Pancreas (tissue), 10 donors: ENCODE measurements around the gene JKAMP. TPM values are rescaled to one million over a fixed set of nuclear protein-coding genes. Genes with fewer than 3 reads are reported as not detected.
A peak's percentile ranks its signal among the peaks of the same experiment; 100 is the strongest.

ENCODE experiments used
- ATAC-seq, 4 donors: fragments of 200-7000 bp; cut with Tn5 transposase; one replicate each; pipeline versions ENCODE4 v1.8.0 to v1.9.1; 2020; ENCODE audit warnings: mild to moderate bottlenecking in 4 of 4, moderate library complexity in 4 of 4
- DNase-seq, 6 donors: peaks; one replicate each; pipeline ENCODE4 v3.0.0-alpha.2; 2020
- FAIRE-seq: peaks from 2 replicates; lab custom pipeline; 2012; peaks lifted over from hg19 to GRCh38; lab: Jason Lieb, UNC
- H3K27ac ChIP-seq, 4 donors: fragments of 200-600 bp; sonication (generic); 1 replicate in 3 of 4; 2 replicates in 1 of 4; pipeline versions ENCODE4 v1.5.0 to v1.8.0; 2020
- H3K27me3 ChIP-seq, 4 donors: fragments of 200-600 bp; one replicate each; pipeline ENCODE4 v1.8.0; 2021
- H3K36me3 ChIP-seq, 3 donors: fragments of 200-600 bp; sonication (generic) in 1 of 3; one replicate each; pipeline versions ENCODE4 v1.5.0 to v1.8.0; 2020 to 2021
- H3K4me1 ChIP-seq, 3 donors: fragments of 200-600 bp; one replicate each; pipeline ENCODE4 v1.8.0; 2021
- H3K4me3 ChIP-seq, 4 donors: fragments of 200-600 bp; sonication (generic) in 2 of 4; one replicate each; pipeline versions ENCODE4 v1.5.0 to v1.8.0; 2020 to 2021
- H3K9me3 ChIP-seq, 4 donors: fragments of 200-600 bp; one replicate each; pipeline ENCODE4 v1.8.0; 2021
- WGBS, 2 donors: extraction: QIAGEN DNeasy Blood & Tissue Kit; methylation state at CpG; one replicate each; pipeline ENCODE4 v1.1.7; 2013; 5-methylcytosine and 5-hydroxymethylcytosine counted together
- intact Hi-C, 3 donors: fragments of 100-400 bp; cut with DNase I; formaldehyde crosslinking; loops; one replicate each; pipeline versions ENCODE4 v1.11.1 to v1.14.2; 2022
- polyA plus RNA-seq, 2 donors: library from polyadenylated mRNA; stranded (reverse); fragments of 200-250 nt; gene quantifications; one replicate each; pipeline ENCODE4 v1.2.3, GENCODE V29; 2013
- total RNA-seq, 6 donors: library from RNA; stranded (reverse); fragmentation: NEBNext Ultra II Directional in 4 of 6; extraction: Animal tissue kit (Norgen Biotek cat#: 25700) in 4 of 6; gene quantifications; one replicate each; pipeline versions ENCODE4 v1.2.1 to v1.2.4, GENCODE V29; 2021 to 2023
- TF ChIP-seq, protein P1 (sequence below), 4 donors: fragments of 200-600 bp; sonication (generic) in 3 of 4; IDR thresholded peaks; one replicate each; pipeline versions ENCODE4 v1.5.0 to v1.8.0; 2021; ENCODE audit warnings: antibody characterized with exemption in 4 of 4
- donor health status: healthy with polysubstance abuse.
- donor health status: DM: no; HTN: no; CAD: no; lungs with moderate emphysema.
- donor health status: DM: no; HTN: no; CAD: no.
- donor health status: control.
- donor health status: control.
- donor health status: Bipolar disorder and iron deficiency.
- donor health status: DM: yes; HTN: yes; CAD: no.
- donor health status: DM: no; HTN: no; CAD: no.
- donor health status: DM: no; HTN: no; CAD: no.
- donor health status: DM: yes; HTN: yes; CAD: no.

Gene JKAMP
- total and polyA plus RNA-seq, 8 donors: 7.7 to 32.1 (median 13.9) TPM

DNA sequence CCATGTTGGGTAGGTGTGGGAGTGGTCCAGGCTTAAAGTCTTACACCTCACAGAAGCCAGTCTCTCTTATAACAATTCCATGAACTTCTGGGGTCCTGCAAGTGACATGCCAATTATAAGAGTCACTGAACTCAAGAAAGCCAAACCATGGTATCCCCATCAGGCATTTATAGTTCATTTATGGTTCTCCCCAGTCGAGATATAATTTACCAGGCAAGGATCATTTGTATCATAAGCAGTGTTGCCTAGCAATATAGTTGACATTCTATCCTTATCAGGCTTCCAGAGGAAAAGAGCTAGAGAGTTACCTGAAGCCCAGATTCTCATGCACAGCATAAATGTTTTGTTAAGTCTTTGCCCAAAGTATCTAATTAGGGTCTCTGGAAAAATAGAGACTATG, 8.1 kb downstream of the JKAMP start:
- no peak for DNase-seq
- Histone ChIP-seq H3K9me3 (no peaks in the 10 kb centered on the region), H3K27ac (no peak overlapping the region), H3K4me3 (no peak overlapping the region), H3K4me1 (no peaks in the 10 kb centered on the region), H3K36me3 (peaks cover 0 to 10% (median 0%) of the 10 kb centered on the region in 3 donors), H3K27me3 (no peaks in the 10 kb centered on the region)
- WGBS, 2 donors: 38 to 43% methylated on average over 1 of the region's 1 CpG
- TF ChIP-seq, protein P1, sequence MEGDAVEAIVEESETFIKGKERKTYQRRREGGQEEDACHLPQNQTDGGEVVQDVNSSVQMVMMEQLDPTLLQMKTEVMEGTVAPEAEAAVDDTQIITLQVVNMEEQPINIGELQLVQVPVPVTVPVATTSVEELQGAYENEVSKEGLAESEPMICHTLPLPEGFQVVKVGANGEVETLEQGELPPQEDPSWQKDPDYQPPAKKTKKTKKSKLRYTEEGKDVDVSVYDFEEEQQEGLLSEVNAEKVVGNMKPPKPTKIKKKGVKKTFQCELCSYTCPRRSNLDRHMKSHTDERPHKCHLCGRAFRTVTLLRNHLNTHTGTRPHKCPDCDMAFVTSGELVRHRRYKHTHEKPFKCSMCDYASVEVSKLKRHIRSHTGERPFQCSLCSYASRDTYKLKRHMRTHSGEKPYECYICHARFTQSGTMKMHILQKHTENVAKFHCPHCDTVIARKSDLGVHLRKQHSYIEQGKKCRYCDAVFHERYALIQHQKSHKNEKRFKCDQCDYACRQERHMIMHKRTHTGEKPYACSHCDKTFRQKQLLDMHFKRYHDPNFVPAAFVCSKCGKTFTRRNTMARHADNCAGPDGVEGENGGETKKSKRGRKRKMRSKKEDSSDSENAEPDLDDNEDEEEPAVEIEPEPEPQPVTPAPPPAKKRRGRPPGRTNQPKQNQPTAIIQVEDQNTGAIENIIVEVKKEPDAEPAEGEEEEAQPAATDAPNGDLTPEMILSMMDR (IDR thresholded peaks at IDR 0.05): no peak
- FAIRE-seq: no peak
- intact Hi-C loops: no loop called here
- ATAC-seq: no peak

DNA sequence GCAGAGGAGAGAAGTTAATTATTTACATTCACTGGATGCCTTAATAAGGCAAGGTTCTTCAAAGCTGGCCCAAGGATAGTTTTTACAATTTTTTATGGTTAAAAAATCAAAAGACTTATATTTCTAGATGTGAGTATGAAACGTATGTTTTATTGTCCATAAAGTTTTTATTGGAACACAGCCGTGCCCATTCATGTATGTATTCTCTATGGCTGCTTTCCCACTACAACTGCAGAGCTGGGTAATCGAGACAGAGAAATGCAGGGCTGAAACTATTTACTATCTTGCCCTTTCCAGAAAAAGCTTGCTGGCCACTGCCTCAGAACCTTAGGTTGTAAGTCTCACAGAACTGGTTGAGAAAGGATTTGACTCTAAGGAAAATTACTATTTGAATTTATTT, 16.4 kb downstream of the JKAMP start:
- no peak for ATAC-seq
- Histone ChIP-seq H3K27ac (no peak overlapping the region), H3K27me3 (no peaks in the 10 kb centered on the region), H3K4me3 (no peak overlapping the region), H3K4me1 (no peaks in the 10 kb centered on the region), H3K9me3 (no peaks in the 10 kb centered on the region), H3K36me3 (no peaks in the 10 kb centered on the region)
- FAIRE-seq: peak; percentile 63
- DNase-seq: no peak
- TF ChIP-seq, protein P1 (IDR thresholded peaks at IDR 0.05): no peak
- WGBS, 2 donors: 87 to 90% methylated on average over 3 of the region's 3 CpGs
- intact Hi-C loops: no loop called here

DNA sequence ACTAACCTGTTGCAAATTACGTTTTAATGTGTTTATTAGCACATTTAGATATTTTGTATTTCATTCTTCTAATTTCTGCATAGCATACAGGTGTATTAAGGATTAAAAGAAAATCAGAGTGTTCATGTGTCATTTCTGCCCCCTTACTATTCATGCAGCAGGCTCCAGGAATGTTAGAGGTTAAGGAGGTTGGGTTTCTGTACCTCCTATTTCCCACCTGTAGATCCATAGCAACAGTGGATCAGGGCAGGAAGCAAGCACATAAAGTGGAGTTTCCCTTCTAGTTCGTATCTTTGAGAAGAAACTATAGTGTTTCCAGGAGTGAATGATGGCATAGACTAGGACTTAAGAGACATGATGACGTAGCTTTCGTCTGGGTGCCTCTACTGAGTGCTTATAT, 18.9 kb downstream of the JKAMP start:
- ATAC-seq (no peak), FAIRE-seq (no peak), DNase-seq (no peak)
- intact Hi-C loops: no loop called here
- Histone ChIP-seq H3K4me3 (no peak overlapping the region), H3K36me3 (no peaks in the 10 kb centered on the region), H3K27ac (no peak overlapping the region), H3K9me3 (no peaks in the 10 kb centered on the region), H3K27me3 (no peaks in the 10 kb centered on the region), H3K4me1 (no peaks in the 10 kb centered on the region)
- TF ChIP-seq, protein P1 (IDR thresholded peaks at IDR 0.05): no peak
- WGBS, 2 donors: 79 to 94% methylated on average over 4 of the region's 4 CpGs

DNA sequence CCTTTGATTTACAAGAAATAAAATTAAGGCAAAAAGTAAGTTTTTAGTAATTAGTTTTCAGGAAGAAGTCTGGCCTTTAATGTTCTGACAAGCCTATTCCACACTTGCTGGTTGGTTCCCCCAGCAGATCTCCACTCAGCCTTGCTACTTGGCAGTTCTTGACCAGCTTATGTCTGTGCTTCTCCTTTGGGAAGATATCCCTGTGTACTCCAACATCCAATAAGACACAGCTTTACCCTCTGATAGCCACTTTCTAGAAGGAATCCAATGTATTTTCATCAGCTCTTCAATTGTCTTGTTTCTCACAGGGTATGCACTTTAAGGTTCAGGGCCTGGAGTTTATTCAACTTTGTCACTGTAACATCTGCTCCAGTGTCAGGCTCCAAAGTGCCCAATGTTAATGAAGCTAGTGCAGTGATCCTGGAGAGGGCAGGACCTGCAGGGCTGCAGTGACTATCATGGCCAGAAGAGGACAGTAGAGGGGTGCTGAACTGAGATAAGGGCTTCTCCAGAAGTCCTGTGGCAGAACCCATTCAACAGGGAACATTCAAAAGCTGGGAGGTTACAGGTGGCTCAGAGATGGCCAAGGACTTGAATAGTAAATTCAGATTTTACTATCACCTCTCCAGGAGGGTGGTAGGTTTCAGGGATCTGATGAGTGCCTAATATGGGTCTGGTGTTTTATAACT, 22.9 kb downstream of the JKAMP start:
- ATAC-seq (peak; percentile 76 to 94 (median 90)), DNase-seq (peak in 5 of 6 donors; percentile 16 to 62 (median 28)), FAIRE-seq (no peak)
- intact Hi-C loops: no loop called here
- no peaks in the 10 kb centered on the region for H3K36me3 ChIP-seq
- H3K27me3 ChIP-seq: no peaks in the 10 kb centered on the region
- TF ChIP-seq, protein P1 (IDR thresholded peaks at IDR 0.05): peak; percentile 33 to 62 (median 58)
- no peak overlapping the region for H3K27ac ChIP-seq
- H3K4me1 ChIP-seq: no peaks in the 10 kb centered on the region
- no peaks in the 10 kb centered on the region for H3K9me3 ChIP-seq
- H3K4me3 ChIP-seq: no peak overlapping the region

DNA sequence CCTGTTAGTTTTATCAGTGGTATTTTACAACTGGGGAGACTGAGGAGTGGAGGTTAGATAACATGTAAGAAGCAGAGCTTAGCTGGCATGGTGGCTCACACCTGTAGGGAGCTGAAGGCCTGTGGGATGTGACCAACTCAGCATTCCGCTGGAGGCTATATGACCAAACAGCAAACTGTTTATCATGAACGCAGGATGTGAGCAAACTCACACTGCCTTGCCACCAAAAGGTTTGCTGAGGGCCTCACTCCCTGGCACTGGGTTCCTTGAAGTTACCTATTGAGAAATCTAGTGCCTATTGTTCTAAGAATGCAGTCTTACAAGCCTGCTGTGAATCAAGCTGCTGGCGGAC, 23.4 kb downstream of the JKAMP start:
- ATAC-seq: no peak
- H3K4me3 ChIP-seq: no peak overlapping the region
- TF ChIP-seq, protein P1 (IDR thresholded peaks at IDR 0.05): no peak
- no peaks in the 10 kb centered on the region for H3K4me1 ChIP-seq
- intact Hi-C loops: no loop called here
- H3K36me3 ChIP-seq: no peaks in the 10 kb centered on the region
- WGBS, 2 donors: 90 to 96% methylated on average over 3 of the region's 3 CpGs
- H3K27me3 ChIP-seq: no peaks in the 10 kb centered on the region
- no peak overlapping the region for H3K27ac ChIP-seq
- DNase-seq: no peak
- H3K9me3 ChIP-seq: no peaks in the 10 kb centered on the region
- FAIRE-seq: no peak
